ENCODE results near the gene L3MBTL2.
"Not testable (repeated sequence)": the region's sequence is repeated elsewhere in the genome, so short reads cannot be mapped to it uniquely, and the experiment has no call there.

The L3MBTL2 gene

DNA sequence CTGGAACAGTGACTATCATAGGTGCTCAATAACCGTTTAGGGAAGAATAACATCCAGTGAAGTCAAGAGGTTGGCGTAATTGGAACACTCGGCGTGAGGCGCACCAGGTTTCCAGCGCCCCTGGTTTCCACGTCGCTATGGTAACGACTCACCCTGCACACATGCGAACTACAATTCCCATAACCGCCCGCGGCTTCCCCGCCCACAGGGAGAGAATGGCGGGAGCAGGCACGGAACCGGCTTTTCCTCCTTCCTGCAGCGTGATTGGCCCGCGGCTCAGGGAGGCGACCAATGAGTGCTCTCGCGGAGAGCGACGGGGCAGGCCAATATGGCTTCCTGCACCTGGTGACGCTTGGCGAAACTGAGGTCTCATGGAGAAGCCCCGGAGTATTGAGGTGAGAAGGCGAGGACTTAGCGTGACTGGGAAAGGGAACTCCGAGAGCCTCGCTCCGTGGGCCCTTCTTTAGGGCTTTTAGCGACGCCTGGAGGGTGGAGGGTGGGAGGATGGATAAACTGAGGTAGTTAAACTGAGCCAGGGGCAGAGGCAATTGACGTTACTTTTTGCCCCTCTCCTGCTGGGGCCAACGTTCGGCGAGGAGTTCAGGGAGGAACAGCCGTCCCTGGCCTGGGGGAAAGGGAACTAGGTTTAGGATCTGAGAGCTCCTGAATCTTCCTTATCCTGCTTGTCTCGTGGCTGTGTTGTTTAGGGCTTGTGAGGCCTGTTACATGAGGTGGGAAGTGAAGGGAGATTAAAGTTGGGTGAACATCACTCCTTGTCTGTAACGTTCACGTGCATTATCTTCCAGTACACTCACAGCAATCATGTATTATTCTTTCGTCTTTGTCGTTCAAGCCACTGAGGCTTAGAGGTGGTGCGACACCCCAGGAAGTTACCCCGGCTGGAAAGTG, at the start of gene L3MBTL2:
TSS of gene L3MBTL2 (plus strand) at position 321 of the 909 bp plus-strand sequence. CDS start at position 372, 51 bp downstream.
- DNase-seq (ENCODE audit: low read depth in 1 of 2, low spot score in 1 of 2) = peak; percentile 95 to 99

DNA sequence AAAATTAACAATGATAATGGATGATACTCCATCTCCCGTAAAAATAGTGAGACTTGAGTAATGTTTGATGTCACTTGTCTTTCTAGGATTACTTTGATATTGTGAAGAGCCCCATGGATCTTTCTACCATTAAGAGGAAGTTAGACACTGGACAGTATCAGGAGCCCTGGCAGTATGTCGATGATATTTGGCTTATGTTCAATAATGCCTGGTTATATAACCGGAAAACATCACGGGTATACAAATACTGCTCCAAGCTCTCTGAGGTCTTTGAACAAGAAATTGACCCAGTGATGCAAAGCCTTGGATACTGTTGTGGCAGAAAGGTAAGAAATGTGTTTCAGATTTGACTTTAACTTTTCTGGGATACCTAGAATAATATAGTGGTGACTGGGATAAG, 48.0 kb upstream of the L3MBTL2 start:
- no peak for DNase-seq (ENCODE audit: low read depth in 1 of 2, low spot score in 1 of 2)

DNA sequence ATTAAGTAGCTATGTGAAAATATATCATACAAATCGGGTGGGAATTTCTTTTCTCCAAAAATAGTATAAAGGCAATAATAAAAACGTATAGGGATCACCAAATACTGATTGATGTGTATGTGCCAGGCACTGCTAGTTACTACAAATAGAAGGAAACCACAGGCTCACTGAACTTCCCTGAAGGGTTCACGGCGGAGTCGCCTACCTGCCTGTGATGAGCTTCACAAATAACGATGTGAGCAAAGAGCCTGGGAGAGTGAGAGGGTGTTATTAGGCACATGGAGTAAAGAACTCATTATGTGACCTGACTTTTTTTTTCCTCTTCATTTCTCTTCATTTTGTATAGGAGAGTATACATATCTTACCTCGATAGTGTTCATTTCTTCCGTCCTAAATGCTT, 36.0 kb upstream of the L3MBTL2 start:
- DNase-seq (ENCODE audit: low read depth in 1 of 2, low spot score in 1 of 2) = no peak

DNA sequence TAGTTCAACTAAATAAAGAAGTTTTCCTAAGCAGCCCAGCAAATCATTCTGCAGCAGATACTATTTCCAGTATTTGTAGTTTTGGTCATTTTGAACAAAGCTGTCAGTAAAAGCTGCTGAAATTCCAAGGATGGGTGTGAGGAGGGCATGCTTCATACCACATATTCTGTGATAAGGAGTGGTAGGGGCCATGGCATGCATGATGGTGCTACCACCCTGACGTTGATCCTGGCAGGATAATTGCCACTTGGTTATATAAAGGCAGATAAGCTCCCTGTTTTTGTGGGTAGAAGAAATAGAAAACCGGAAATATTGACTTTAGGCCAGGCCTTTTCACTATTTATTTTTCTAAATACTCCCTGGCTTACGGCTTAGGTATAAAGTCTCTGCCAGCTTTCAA, 33.1 kb upstream of the L3MBTL2 start:
- DNase-seq (ENCODE audit: low read depth in 1 of 2, low spot score in 1 of 2) = no peak

DNA sequence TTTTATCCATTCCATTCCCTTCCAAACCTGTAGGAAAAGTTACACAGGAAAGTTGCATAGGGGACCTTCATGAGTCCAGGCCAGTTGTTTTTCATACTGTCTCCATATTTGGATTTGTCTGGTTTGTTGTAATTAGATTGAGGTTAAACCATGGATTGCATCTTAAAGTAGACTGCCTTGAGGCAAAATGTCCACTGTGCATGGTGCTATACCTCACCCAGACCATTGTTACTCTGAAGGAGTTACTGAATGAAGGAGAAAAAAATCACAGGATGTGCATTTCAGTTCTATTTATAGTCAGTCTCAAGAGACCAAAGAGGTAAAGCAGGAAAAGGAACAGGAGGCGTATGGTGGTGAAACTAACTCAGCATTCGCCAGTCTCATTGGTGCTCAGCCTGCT, 29.6 kb upstream of the L3MBTL2 start:
- DNase-seq (ENCODE audit: low read depth in 1 of 2, low spot score in 1 of 2) = no peak

GRCh38 chr22:41177040-41177621, 28.0 kb upstream of the L3MBTL2 start:
- DNase-seq (ENCODE audit: low read depth in 1 of 2, low spot score in 1 of 2) = no peak

DNA sequence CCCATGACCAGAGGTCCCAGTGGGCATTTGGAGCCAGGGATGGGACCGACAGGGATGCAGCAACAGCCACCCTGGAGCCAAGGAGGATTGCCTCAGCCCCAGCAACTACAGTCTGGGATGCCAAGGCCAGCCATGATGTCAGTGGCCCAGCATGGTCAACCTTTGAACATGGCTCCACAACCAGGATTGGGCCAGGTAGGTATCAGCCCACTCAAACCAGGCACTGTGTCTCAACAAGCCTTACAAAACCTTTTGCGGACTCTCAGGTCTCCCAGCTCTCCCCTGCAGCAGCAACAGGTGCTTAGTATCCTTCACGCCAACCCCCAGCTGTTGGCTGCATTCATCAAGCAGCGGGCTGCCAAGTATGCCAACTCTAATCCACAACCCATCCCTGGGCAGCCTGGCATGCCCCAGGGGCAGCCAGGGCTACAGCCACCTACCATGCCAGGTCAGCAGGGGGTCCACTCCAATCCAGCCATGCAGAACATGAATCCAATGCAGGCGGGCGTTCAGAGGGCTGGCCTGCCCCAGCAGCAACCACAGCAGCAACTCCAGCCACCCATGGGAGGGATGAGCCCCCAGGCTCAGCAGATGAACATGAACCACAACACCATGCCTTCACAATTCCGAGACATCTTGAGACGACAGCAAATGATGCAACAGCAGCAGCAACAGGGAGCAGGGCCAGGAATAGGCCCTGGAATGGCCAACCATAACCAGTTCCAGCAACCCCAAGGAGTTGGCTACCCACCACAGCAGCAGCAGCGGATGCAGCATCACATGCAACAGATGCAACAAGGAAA, 27.3 kb upstream of the L3MBTL2 start:
- no peak for DNase-seq (ENCODE audit: low read depth in 1 of 2, low spot score in 1 of 2)

DNA sequence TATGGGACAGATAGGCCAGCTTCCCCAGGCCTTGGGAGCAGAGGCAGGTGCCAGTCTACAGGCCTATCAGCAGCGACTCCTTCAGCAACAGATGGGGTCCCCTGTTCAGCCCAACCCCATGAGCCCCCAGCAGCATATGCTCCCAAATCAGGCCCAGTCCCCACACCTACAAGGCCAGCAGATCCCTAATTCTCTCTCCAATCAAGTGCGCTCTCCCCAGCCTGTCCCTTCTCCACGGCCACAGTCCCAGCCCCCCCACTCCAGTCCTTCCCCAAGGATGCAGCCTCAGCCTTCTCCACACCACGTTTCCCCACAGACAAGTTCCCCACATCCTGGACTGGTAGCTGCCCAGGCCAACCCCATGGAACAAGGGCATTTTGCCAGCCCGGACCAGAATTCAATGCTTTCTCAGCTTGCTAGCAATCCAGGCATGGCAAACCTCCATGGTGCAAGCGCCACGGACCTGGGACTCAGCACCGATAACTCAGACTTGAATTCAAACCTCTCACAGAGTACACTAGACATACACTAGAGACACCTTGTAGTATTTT, 26.6 kb upstream of the L3MBTL2 start:
- no peak for DNase-seq (ENCODE audit: low read depth in 1 of 2, low spot score in 1 of 2)

- not testable (repeated sequence) for DNase-seq (ENCODE audit: low read depth in 1 of 2, low spot score in 1 of 2)
Measured at GRCh38 chr22:41180362-41180761, 24.8 kb upstream of the L3MBTL2 start.

GRCh38 chr22:41180926-41181325, 24.2 kb upstream of the L3MBTL2 start:
- DNase-seq (ENCODE audit: low read depth in 1 of 2, low spot score in 1 of 2) = no peak

GRCh38 chr22:41181349-41182241, 23.5 kb upstream of the L3MBTL2 start:
- DNase-seq (ENCODE audit: low read depth in 1 of 2, low spot score in 1 of 2) = no peak

GRCh38 chr22:41184679-41185078, 20.4 kb upstream of the L3MBTL2 start:
- DNase-seq (ENCODE audit: low read depth in 1 of 2, low spot score in 1 of 2) = no peak

DNA sequence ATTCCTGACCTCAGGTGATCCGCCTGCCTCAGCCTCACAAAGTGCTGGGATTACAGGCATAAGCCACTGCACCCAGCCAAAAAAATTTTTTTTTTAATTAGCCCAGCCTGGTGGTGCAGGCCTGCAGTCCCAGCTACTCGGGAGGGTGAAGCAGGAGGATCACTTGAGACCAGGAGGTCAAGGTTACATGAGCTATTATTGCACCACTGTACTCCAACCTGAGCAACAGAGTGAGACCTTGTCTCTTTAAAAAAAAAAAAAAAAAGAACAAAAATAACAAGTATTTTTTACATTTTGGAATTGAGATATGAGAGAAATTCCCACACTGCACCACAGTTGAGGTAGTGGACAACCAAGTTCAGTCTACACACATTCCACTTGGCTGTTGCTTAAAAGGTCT, 13.6 kb upstream of the L3MBTL2 start:
- DNase-seq (ENCODE audit: low read depth in 1 of 2, low spot score in 1 of 2) = no peak

DNA sequence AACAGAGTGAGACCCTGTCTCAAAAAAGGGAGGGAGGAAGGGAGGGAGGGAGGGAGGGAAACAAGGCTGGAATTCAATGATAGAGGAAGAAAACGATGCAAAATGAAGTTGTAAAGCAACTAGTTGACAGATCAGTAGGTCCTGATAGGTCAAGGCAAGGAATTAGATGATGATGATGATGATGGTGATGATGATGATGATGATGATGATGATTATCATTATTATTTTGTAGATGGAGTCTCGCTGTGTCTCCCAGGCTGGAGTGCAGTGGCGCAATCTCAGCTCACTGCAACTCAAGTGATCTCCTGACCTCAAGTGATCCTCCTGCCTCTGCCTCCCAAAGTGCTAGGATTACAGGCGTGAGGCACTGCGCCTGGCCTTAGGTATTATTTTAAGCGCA, 11.3 kb upstream of the L3MBTL2 start:
- DNase-seq (ENCODE audit: low read depth in 1 of 2, low spot score in 1 of 2) = no peak

DNA sequence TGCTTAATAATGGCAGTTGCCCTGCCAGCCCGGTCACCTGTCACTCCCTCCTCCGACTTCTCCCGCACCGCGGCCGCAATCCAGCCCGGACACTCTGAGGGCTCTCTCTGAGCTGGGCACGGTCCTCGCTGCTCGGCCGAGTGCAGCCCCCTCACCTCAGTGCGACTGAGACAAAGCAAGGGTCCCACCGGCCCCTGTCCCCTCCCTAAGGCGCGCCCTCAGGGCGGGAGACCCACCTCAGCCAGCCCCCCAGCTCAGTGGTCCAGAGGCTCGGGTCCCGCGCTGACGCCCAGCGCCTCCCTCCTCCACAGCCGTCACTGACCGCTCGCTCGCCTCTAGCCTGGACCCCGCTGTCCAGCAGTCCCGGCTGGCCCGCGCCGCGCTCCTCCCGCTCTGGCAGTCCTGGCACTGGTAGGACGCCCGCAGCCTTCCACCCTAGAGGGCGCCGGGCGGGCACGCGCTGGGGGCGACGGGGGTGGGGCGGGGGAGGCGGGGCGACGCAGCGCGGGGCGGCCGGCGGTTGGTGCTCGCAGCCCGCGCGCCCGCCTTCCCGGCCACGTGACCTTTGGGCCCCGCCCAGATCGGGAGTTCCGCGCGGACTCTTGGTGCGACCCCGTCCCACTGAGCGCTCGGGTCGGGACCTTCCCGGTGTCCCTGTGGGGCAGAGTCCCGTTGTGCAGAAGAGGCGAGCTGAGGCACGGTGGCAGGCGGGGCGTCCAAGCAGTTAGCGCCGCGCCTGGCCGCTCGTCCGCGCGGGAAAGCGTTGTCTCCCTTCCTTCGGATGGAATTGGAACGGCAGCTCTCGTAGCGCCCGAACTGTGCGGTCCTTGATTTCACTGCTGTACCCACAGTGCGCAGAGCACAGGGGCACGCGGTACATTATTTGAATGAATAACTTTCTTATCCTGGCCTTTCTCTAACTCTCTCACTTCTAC, 7.8 kb upstream of the L3MBTL2 start:
- peak; percentile 66 to 67 for DNase-seq (ENCODE audit: low read depth in 1 of 2, low spot score in 1 of 2)

DNA sequence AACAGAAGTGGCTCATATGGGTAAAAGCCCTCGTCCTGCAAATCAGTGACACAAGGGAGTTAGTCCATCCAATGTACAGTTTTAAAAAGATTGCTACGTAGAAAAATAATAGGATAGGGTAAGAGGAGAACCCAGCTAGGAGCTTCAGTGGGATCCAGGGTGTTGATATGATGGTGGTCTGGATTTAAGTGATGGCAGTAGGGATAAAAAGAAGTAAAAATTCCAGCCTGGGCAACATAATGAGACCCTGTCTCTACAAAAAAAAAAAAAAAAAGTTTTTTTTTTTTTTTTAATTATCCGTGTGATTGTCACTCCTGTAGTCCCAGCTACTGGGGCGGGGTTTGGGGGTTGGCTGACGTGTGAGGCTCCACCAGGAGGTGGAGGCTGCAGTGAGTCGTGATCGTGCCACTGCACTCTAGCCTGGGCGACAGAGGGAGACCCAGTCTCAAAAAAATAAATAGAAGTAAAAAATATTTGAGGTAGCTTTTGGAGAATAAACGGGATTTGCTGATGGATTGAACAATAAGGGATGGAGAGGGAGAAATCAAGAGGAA, 7.0 kb upstream of the L3MBTL2 start:
- DNase-seq (ENCODE audit: low read depth in 1 of 2, low spot score in 1 of 2) = peak in 1 of 2 donors; percentile 40

DNA sequence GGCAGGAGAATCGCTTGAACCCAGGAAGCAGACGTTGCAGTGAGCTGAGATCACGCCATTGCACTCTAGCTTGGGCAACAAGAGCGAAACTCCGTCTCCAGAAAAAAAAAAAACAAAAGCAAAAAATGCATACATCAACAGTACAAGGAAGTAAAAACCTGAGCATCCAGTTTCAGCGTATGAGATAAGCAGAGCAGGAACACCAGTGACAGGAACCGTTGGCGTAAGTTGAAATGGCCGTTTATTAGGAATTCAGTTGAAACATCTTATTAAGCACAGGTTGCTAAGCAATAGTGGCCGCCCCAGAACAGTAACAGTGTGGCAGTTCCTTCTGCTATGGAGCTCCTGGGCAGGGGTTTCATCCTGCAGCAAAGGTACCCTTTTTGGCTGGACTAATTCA, 4.0 kb upstream of the L3MBTL2 start:
- DNase-seq (ENCODE audit: low read depth in 1 of 2, low spot score in 1 of 2) = no peak

DNA sequence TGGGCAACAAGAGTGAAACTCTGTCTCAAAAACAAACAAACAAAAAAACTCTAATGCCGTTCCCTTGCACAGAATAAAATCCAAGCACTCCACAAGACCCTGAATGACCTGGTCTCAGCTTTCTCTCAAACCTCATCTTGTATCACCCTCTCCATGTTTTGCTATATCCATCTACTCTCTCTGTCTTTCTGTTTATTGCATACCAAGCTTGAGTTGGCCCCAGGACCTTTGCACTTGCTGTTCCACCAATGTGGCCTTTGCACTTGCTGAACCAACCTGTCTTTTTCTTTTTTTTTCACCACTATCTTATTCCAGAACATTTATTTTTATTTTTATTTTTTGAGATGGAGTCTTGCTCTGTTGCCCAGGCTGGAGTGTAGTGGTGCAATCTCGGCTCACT, 2.0 kb upstream of the L3MBTL2 start:
- no peak for DNase-seq (ENCODE audit: low read depth in 1 of 2, low spot score in 1 of 2)

- no peak for DNase-seq (ENCODE audit: low read depth in 1 of 2, low spot score in 1 of 2)
Measured at GRCh38 chr22:41204066-41204465, 1.0 kb upstream of the L3MBTL2 start.

Measured in activated CD4-positive, alpha-beta T cell treated with anti-CD3 and anti-CD28 coated beads, Interleukin-2, amount 50 U/mL, for 24 hours (primary cell).